Sigmoid colon (tissue), 4 donors: ENCODE results near the gene HOXB5.

ENCODE experiments used
- EP300 ChIP-seq, 4 donors: sonication (generic); formaldehyde crosslinking; IDR thresholded peaks; one replicate each; pipeline ENCODE4 v1.6.1; 2017; ENCODE audit warnings: antibody characterized with exemption in 4 of 4
- POLR2A ChIP-seq, 2 donors: fragments of 450-650 bp; IDR thresholded peaks; one replicate each; pipeline ENCODE4 v1.6.1; 2016; ENCODE audit warnings: antibody characterized with exemption in 2 of 2, mild to moderate bottlenecking in 2 of 2, moderate library complexity in 2 of 2
- TF ChIP-seq, protein P1 (sequence below), 4 experiments: fragments of 450-650 bp in 3 of 4; fragments of 200-600 bp in 1 of 4; IDR thresholded peaks; one replicate each; pipeline ENCODE4 v1.5.1; 2016 to 2019; ENCODE audit warnings: antibody characterized with exemption in 4 of 4, mild to moderate bottlenecking in 3 of 4, moderate library complexity in 2 of 4

DNA sequence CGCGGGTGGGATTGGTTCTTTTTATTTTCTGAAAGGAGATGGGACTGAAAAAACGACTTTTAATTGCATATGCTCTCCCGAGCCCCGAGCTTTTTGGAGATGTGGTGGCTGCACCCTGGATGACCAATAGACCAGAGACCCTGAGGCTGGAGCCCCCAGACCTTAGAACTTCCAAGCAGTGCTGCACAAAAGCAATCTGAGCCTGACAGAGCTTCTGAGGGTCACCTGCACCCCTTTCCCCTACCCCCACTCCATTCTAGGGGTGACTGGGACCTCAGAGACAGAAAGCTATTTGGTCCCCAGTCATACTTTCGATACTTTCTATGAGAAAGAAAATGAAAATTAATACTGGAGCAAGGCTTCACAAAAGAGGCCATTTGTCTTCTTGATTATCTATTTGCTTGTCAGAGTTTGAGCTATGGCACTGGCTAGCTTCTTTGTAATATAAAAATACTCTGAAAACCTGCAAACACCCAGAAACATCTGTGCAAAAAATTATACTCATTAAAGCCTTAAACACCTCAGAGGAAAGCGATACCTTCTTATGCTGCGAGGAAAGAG lies 19.0 kb downstream of the HOXB5 start:
- TF ChIP-seq, protein P1, sequence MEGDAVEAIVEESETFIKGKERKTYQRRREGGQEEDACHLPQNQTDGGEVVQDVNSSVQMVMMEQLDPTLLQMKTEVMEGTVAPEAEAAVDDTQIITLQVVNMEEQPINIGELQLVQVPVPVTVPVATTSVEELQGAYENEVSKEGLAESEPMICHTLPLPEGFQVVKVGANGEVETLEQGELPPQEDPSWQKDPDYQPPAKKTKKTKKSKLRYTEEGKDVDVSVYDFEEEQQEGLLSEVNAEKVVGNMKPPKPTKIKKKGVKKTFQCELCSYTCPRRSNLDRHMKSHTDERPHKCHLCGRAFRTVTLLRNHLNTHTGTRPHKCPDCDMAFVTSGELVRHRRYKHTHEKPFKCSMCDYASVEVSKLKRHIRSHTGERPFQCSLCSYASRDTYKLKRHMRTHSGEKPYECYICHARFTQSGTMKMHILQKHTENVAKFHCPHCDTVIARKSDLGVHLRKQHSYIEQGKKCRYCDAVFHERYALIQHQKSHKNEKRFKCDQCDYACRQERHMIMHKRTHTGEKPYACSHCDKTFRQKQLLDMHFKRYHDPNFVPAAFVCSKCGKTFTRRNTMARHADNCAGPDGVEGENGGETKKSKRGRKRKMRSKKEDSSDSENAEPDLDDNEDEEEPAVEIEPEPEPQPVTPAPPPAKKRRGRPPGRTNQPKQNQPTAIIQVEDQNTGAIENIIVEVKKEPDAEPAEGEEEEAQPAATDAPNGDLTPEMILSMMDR (IDR thresholded peaks at IDR 0.05): no peak
- TF ChIP-seq POLR2A (IDR thresholded peaks at IDR 0.05) (no peak), EP300 (IDR thresholded peaks at IDR 0.05) (no peak)
